Stimulated activated CD8-positive, alpha-beta memory T cell treated with anti-CD3 and anti-CD28 coated beads, Interleukin-7, amount 100 ng/mL, for 48 hours (primary cell): ENCODE results near the gene HES7.

Experiments used
- DNase-seq, 2 donors: peaks; one replicate each; pipeline ENCODE4 v3.0.0-alpha.2; 2020; ENCODE audit warnings: low read depth in 1 of 2; ENCODE audit errors: extremely low read depth in 1 of 2

Gene HES7

DNA sequence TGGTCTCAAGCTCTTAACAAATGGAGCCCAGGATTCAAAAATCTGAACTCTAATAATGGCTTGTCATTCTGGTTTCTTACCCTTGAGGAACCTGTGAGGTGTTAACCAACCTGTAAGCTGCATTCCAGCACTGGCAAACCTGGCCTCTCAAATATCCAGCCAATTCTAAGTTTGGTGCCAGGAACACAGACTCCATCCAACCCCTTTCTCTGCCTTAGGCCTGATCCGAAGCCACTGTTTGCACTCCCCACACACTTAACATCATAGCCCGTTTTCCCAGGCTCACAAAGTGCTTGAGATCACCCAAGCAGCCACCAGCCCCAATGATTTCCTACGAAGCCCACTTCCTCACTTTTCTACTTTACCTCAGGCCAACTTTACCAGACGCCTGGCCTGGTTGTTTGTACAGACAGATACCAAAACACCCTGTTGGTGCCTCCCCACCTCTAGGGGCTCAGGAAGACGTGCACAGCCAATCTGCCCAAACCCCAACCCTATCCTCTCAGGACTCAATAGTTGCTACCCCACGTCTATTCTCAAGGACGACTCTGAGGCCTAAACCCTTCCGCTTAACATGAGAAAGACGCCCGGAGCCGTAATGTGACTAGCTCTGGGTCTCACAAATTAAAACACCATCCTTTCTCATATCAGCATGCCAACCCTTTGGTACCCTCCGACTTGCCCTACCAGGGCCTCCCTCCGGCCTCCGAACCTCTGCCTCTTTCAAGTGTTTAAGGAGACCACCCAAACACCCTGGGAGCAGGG lies 31.5 kb upstream of the HES7 start:
- no peak for DNase-seq

DNA sequence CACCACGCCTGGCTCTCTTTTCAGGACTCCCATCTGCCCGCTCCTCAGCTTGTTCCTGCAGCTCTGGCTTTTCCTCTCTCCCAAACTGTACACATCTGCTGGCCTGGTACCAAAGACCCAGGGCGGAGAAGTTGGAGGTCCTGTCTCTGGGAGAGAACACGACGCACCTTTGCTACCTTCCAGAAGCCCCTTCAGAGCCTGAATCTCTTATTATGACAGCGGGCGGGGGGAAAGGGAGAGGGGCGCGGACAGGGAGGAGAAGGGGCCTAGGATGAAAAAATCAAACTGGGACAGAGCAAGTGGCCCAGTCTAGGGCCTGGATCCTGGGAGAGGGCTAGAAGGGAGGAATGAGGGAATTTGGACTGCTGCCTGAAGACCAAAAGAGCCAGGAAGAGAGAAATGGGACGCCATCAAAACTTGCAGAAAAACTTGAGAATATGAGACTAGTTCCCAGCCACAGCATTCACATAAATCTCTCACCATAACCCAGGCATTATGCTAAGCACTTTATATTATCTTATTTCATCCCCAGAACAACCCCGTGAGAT lies 30.8 kb upstream of the HES7 start:
- DNase-seq, result no peak

DNA sequence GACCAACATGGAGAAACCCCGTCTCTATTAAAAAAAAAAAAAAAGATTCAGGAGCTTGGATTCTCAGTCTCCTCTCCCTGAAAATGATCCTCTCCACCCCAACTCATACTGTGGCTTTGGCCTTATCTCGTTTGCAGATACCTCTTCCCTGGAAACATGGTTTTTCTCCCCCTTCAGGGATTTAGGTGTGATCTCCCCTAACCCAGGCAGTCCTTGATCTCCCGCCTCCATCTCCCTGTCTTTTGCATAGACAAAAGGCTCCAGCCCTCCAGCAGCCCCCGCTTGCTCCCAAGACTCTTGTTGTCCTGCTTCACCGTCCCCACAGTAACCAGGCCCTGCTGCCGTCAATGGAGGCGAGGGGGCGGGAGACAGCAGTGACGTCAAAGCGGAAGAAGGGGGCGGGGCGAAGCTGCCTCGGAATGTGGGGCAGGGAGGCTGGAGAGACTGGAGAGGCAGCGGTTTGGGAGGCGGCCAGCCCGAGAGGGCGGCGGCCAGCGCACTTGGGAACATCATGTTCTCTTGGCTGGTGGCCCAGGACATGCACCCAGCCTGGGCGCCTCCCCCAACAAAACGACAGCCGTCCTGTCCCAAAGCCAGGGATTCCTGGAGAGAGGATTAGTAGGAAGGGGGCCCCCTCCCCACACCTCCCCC lies 30.2 kb upstream of the HES7 start:
- DNase-seq, result peak; percentile 69 to 83

DNA sequence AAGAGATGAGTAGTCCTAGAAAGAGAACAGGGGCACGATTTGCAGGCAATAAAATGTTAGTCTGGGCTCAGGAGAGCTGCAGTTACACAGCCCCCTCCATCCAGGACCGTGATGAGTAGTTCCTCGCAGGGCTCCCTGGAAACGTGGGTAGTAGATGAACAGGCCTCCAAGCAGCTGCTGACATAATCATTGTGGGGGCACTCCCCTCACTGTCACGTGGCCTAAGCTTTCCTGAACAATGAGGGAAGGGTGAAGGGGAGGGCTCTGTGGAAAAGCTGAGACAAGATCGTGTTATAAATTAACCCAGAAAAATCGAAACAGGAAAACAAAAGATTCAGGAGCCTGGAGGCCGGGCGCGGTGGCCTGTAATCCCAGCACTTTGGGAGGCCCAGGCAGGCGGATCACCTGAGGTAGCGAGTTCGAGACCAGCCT lies 29.6 kb upstream of the HES7 start:
- DNase-seq, result peak in 1 of 2 donors; percentile 63

DNA sequence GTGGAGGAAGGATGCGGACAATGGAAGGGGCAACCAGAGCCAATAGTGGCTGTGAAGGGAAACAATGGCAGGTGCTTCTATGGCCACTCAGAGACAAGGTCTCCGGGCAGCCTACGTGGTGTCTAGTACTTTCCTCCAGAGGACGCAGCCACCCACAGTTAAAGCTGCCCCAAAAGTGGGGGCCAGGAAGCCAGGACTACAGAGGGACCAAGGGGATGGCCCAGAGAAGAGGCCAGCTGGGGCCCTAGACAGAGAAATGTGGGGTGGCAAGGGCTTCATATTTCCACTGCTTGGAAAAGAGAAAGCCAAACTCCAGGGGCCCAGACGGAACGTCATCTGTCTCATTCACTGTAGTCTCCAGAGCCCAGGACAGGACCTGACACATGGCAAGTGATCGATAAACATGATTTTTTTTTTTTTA lies 29.1 kb upstream of the HES7 start:
- DNase-seq, result no peak

DNA sequence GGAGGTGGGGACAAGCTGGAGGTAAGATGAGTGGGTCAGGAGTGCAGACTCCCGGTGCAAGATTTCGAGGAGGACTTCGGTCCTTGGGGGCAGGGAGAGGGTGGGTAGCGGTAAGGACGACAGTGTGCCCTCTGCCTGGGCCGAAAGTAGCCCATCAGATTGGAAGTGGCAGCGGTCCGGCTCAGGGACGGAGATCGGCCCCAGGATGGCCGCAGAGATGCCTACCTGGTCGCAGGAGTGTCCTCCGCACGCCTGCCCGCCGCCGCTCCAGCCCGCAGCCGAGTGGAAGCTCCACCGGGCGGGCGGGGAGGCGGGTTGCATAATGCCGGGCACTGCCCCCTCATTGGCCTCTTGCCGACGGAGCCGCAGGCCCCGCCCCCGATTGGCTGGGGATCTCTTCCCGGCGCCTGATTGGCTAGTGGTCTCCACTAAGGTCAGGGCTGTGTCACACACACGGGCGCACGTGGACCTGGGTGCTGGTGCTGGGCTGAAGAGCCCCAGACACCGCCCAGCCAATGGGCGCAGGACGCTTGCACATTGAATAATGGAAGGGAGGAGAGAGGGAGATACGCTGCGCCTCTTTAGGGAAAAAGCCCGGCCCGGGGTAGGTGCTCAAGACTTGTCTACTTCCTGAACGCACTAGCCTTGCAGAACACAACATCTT lies 28.3 kb upstream of the HES7 start, which contains the start of gene PER1:
TSS of gene PER1 (minus strand) at position 293 of the 664 bp plus-strand sequence. CDS start 1,698 bp downstream, outside the sequence.
- peak; percentile 84 to 93 for DNase-seq

DNA sequence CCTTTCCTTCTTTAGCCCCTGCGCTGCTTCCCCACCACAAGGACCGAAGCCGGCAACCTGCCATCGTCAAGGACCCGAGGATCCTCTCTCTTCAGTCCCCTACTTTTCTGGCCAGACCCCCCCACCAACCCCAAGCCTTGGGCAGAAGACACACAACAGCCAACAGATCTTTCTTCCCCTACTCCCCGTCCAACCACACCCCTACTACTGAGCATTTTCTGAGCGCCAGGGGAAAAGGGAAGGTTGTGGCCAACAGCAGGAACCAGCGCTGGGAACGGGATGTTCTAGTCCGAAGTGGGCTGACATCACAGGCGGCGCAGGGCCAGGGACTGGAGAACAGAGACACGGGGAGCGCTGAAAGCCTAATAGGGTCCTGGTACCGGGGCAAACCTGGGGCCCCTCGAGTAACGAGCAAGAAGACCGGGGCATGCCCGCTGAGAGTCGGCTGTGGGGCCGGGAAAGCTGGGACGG lies 27.8 kb upstream of the HES7 start:
- no peak for DNase-seq

DNA sequence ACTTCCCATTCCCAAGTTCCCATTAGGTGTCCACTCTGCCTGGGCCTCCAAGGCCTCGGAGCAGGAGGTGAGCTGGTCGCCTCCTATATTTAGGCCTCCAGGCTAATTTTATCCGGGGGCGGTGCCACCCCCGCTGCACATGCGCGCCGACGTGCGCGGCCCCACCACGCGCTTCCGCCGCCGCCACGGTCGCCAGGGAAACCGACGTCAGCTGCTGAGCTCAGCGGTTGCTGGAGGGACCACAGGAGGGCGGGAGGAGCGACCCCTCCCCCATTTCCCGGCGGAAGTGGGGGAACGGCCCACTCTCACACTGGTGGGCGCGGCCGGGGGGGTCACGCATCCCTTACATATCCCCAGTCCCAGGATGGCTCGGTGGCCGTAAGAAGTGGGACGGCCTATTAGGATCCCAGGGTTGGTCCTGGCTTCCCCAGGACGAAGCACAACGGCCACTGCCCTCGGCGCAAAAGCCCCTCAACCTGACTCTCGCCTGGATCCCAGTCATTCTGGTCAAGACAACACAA lies 27.3 kb upstream of the HES7 start:
- peak; percentile 77 to 85 for DNase-seq

DNA sequence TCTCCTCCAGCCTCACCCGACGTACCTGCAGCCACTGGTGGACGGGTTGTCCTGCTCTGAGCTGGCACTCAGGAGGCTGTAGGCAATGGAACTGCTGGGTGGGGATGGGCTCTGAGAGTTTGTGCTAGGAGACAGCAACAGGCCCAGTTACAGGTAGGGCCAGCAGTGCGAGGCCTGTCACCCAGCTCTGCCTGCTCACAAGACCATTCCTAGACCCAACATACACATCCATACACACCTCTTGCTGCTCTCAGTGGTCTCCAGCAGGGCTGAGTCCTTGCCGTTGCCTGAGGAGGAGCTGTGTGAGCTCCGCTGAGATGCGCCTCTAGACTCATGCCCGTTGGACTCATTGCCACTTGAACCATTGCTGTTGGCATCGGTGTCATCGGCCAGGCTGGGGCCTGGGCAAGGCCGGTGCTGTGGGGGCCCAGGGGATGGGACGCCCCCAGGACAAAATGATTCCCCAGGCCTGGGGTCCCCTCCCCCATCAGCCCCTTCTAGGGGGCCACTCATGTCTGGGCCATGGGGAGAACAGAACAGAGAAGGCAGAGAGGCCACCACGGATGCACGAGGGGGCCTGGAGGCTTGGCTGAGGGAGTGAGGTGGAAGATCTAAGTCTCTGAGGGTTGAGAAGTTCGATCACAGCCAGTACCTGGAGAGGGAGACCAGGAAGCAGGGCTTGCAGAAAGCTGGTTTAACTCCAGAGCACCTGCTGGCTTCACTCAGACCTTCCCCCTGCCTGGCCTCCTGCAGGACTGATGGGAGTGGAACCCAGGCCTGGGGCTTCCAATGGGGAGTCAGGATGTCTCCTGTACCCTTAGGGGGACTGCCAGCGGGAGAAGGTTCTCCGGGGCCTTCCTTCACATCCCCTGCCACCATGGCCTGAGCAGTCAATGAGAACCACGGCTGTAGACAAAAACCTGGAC lies 26.6 kb upstream of the HES7 start:
- no peak for DNase-seq

DNA sequence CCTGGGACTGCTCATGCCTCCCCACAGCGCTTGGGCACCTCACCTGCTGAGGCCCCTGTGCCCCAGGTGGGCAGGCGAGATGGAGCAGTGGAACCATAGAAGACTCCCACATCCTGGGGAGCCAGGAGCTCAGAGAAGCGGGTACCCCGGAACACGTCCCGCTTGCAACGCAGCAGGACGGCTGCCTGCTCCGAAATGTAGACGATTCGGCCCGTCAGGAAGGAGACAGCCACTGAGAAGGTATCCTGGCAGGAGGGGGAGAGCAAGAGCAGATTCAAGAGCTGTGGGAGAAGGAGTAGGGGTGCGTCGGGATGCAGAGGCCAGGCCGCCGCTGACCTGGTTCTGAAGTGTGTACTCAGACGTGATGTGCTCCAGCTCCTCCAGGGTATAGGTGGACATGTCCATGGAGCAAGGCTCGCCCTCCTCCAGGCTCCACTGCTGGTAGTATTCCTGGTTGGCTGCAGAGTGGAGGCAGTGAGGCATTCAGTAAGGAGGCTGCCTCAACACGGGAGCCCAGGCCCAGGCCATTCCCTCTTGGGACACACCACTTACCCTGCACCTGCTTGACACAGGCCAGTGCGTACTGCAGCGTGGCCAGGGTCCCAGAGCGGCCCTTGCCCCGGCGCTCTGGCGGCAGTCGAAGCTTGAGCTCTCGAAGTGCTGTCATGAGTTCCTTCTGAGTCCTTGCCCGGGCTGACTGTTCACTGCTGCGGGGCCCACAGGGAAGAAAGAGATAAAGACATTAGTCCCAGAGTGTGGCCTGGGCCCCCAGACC lies 25.7 kb upstream of the HES7 start:
- no peak for DNase-seq

DNA sequence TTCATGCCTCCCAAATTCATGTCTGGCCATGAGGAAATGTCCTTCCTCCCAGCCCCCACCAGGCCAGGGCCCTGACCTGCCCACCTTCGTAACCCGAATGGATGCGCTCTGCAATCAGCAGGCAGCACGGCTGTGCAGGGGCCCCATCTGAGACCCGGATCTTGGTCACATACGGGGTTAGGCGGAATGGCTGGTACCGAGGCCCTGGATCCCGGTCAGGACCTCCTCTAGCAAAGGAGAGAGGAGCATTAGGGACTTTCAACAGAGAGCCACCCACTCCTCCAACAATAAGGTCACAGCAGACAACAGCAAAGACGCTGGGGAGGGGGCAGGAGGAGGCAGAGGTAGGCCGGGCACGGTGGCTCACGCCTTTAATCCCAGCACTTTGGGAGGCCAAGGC lies 24.7 kb upstream of the HES7 start:
- DNase-seq, result no peak

DNA sequence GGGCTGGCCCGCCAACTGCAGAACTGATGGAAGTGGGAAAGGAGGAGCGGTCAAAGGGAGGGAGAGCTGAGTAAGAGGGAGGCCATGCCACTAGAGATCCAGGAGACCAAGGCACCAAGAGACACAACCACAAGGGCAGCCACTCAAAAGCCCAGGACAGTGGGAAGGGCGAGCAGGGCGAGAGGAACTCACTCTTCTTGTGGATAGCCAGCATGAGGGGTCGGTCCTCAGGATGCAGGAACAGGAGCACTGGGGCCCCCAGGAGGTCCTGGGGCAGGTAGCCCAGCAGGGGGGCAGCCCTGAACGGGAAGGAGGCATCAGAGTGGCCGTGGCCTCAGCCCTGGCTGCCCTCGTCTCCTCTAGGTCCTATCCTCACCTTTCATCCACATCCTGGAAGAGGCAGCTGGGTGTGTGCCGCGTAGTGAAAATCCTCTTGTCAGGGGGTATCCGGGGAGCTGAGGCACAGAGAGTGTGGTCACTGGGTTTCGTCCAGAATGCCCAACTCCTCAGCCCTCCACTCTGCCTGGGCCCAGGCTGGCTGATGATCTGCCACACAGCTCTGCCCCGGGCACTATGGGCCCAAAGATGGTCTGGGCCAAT lies 24.0 kb upstream of the HES7 start:
- no peak for DNase-seq

DNA sequence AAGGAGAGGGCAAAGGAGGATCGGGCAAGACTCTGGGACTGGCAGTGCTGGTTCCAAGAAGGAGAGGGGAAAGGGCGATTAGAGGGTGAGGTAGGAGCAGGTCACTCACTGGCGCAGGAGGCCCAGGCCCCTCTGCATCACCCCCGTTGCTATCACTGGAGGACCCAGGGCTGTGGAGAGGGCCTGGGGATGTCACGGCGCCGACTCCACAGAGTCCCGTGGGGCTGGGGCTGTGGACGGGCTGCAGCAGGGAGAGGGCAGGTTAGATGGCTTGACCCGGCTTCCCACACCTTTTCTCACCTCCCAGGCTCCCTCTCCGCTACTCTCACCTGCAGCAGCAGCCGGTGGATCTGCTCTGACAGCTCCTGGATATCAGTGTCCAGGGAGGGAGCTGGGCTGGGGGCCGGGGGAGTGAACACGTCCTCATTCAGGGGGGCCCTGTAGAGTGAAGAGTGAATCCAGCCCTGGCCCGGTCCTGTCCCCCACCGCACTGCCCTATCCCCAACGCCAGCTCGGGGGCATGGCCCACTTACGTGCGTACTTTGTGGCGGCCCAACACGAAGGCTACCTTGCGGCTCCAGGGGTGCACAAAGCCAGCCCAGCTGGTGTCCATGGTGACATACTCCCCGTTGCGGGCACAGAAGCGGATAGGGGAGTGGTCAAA lies 23.4 kb upstream of the HES7 start:
- DNase-seq, result no peak

DNA sequence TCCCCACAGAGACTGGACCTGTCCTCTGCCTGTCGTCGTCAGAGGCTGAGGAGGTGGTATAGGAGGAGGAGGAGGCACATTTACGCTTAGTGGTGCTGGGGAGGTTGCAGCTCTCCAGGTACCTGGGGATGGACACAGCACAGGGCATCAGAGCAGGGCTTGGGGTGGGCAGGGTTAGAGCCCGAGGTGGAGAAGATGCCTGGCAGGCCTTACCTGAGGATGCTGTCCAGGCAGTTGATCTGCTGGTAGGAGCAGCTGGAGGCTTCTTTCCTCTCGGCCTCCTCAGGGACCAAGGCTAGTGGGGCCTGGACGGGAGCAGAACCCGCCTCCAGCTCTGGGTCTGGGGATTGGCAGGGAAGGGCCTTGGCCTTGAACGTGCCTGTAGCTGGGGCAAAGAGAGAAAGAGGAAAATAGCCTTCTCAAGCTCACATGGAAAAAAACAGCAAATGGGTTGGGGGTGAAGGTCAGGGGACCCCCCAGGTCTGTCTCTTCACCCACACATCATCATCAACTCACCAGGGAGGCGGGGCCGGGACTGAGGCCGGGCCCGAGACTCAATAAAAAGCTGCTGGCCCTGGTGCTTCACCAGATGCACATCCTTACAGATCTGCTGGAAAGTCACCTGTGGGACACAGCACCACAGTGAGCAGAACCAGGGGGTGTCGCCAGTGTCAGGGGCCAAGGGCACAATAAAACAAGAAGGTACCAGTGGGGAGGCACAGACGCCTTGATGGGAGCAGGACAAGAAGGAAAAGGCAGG lies 22.7 kb upstream of the HES7 start:
- DNase-seq, result no peak

DNA sequence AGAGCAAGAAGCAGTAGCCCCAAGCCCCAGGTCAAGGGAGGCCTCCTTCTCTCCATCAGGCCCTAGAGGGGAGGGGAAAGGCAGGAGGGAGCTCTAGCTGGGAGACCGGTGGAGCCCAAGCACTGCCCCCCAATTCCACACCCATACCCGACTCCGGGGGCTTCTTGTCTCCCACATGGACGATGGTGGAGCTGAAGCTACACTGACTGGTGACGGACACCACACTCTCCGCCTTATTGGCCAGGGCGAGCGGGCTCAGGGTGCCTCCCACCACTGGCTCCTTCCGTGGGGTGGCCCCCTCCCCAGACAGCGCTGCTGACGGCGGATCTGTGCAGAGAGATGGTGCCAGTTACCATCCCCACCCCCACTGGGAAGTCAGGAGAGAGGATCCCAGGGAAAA lies 21.9 kb upstream of the HES7 start:
- no peak for DNase-seq

DNA sequence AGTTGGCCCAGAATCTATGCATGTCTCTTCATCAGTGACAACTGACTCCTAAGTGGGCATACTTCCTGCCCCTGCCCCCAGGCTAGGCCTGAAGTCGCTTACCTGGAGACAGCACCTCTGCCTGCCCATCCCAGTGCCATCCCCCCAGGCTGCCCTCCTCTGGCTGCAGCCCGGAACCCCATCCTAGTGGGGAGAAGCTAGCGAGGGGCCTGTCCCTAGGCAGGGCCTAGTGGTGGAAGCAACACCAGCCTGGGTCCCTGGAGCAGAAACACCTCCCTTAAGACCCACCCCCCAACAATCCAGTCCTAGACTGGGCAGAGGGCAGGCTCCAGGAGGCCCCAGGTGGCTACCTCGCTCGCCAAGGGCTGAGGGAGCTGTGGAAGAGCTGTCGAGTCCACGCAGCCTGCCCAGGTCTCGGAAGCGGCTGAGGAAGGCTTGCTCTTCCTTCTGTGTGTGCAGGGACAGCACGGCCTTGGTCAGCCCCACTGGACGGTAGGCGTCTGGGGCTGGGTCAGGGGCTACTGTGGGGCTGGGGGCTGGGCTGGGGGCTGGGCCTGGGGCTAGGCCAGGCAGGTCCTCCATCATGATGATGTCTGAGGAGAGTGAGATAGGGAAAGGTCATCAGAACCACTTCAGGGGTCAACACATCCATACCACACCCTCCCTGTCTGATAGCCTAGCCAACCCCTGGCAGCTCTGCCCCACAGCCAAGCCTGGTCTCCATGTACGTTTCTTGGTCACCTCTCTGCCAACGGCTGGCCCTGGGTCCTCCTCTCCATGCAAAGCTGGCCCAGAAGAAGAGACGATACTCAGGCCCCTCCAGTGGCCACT lies 20.7 kb upstream of the HES7 start:
- DNase-seq, result no peak
